SK-N-SH (cell line): ENCODE data around the gene IGSF5. TPM values are rescaled to one million over a fixed set of nuclear protein-coding genes. Genes with fewer than 3 reads are reported as not detected.

Experiments
- CTCF ChIA-PET: fragments of 300-600, 350-600 bp; formaldehyde crosslinking; extraction: SDS; loops from one replicate; lab custom pipeline; 2021; lab: Yijun Ruan, JAX
- POLR2A ChIA-PET: fragments of 350-600 bp; sonication (Branson Sonifier 250); formaldehyde crosslinking; extraction: SDS; loops from one replicate; lab custom pipeline; 2020; ENCODE audit warnings: antibody characterized with exemption, inconsistent platforms; lab: Yijun Ruan, JAX
- DNase-seq: peaks from one replicate; pipeline ENCODE4 v3.0.0; 2012
- H2AFZ ChIP-seq: fragments of 200-600 bp; sonication (generic); 2 replicates; pipeline ENCODE4 v1.8.1; 2016; ENCODE audit warnings: antibody characterized with exemption, mild to moderate bottlenecking, low read depth
- H3F3A ChIP-seq: fragments of 200-600 bp; sonication (generic); replicated peaks from 2 replicates; pipeline ENCODE3; 2016; ENCODE audit warnings: antibody characterized with exemption, mild to moderate bottlenecking; ENCODE audit not compliant: insufficient read depth
- H3K27ac ChIP-seq, 2 experiments: fragments of 200-500 bp in 1 of 2; fragments of 200-600 bp in 1 of 2; sonication (Bioruptor generic) in 1 of 2; sonication (generic), shearing (Covaris generic) in 1 of 2; 2 replicates each; pipeline versions ENCODE4 v1.5.1 to v1.6.1; 2014 to 2016; ENCODE audit warnings: low read depth in 2 of 2, inconsistent platforms in 1 of 2, low read length in 1 of 2, mild to moderate bottlenecking in 1 of 2, mixed read lengths in 1 of 2
- H3K27me3 ChIP-seq: fragments of 200-600 bp; sonication (generic), shearing (Covaris generic); 2 replicates; pipeline ENCODE4 v1.6.1; 2016; ENCODE audit warnings: mixed run types; ENCODE audit not compliant: insufficient read depth
- H3K36me3 ChIP-seq, 2 experiments: fragments of 200-500 bp in 1 of 2; fragments of 200-600 bp in 1 of 2; sonication (Bioruptor generic) in 1 of 2; sonication (generic) in 1 of 2; replicated peaks in 1 of 2; 2 replicates each; pipeline versions ENCODE3 to v1.5.1; 2014 to 2016; ENCODE audit warnings: low read length in 1 of 2, mild to moderate bottlenecking in 1 of 2; ENCODE audit not compliant: insufficient read depth in 2 of 2, control insufficient read depth in 1 of 2
- H3K4me1 ChIP-seq, 2 experiments: fragments of 200-500 bp in 1 of 2; fragments of 200-600 bp in 1 of 2; sonication (Bioruptor generic) in 1 of 2; sonication (generic), shearing (Covaris generic) in 1 of 2; 2 replicates each; pipeline versions ENCODE4 v1.5.1 to v1.6.1; 2014 to 2016; ENCODE audit warnings: low read depth in 1 of 2, low read length in 1 of 2, mixed run types in 1 of 2; ENCODE audit not compliant: insufficient read depth in 2 of 2, control insufficient read depth in 1 of 2
- H3K4me2 ChIP-seq: fragments of 200-600 bp; sonication (generic), shearing (Covaris generic); 2 replicates; pipeline ENCODE4 v1.6.1; 2017; ENCODE audit warnings: mixed run types
- H3K4me3 ChIP-seq, 2 experiments: fragments of 200-500 bp in 1 of 2; fragments of 200-600 bp in 1 of 2; sonication (Bioruptor generic) in 1 of 2; sonication (generic), shearing (Covaris generic) in 1 of 2; 2 replicates each; pipeline versions ENCODE4 v1.5.1 to v1.8.1; 2014 to 2016; ENCODE audit warnings: low read depth in 2 of 2, inconsistent platforms in 1 of 2, low read length in 1 of 2, mild to moderate bottlenecking in 1 of 2, mixed read lengths in 1 of 2, moderate library complexity in 1 of 2
- H3K79me2 ChIP-seq: fragments of 200-600 bp; sonication (generic); 2 replicates; pipeline ENCODE4 v1.8.1; 2017; ENCODE audit warnings: mild to moderate bottlenecking; ENCODE audit not compliant: insufficient read depth
- H3K9ac ChIP-seq: fragments of 200-600 bp; sonication (generic); 2 replicates; pipeline ENCODE4 v1.6.1; 2017; ENCODE audit warnings: mixed run types
- H3K9me2 ChIP-seq: fragments of 200-600 bp; sonication (generic); 2 replicates; pipeline ENCODE4 v1.6.1; 2017; ENCODE audit warnings: mixed run types
- H3K9me3 ChIP-seq: fragments of 200-600 bp; sonication (generic); 2 replicates; pipeline ENCODE4 v1.6.1; 2017; ENCODE audit warnings: mixed run types, mild to moderate bottlenecking, moderate library complexity
- H4K20me1 ChIP-seq: fragments of 200-600 bp; sonication (generic); 2 replicates; pipeline ENCODE4 v1.6.1; 2017; ENCODE audit warnings: mild to moderate bottlenecking, mixed run types; ENCODE audit not compliant: insufficient read depth
- ELF1 ChIP-seq: IDR thresholded peaks from 2 replicates; pipeline ENCODE4 v1.4.0; 2012
- EZH2phosphoT487 ChIP-seq: fragments of 200-600 bp; sonication (generic); IDR thresholded peaks from 2 replicates; pipeline ENCODE4 v1.6.1; 2017; ENCODE audit warnings: low read depth, mixed run types, mild to moderate bottlenecking, antibody characterized with exemption, moderate library complexity, borderline replicate concordance
- FOSL2 ChIP-seq: IDR thresholded peaks from 2 replicates; pipeline ENCODE4 v1.4.0; 2012; ENCODE audit warnings: low read depth, mild to moderate bottlenecking, moderate library complexity, borderline replicate concordance
- FOXM1 ChIP-seq: IDR thresholded peaks from 2 replicates; pipeline ENCODE4 v1.4.0; 2012; ENCODE audit warnings: low read depth, mild to moderate bottlenecking
- GATA2 ChIP-seq: sonication (generic); formaldehyde crosslinking; IDR thresholded peaks from 2 replicates; pipeline ENCODE4 v1.5.0; 2020; ENCODE audit warnings: mild to moderate bottlenecking, missing genetic modification reagents
- IRF3 ChIP-seq: fragments of 150-350 bp; IDR thresholded peaks from 2 replicates; pipeline ENCODE4 v1.6.1; 2016; ENCODE audit warnings: mild to moderate bottlenecking, low read depth, low read length
- MEF2A ChIP-seq: IDR thresholded peaks from 2 replicates; pipeline ENCODE4 v1.4.0; 2012; ENCODE audit warnings: low read depth, borderline replicate concordance
- MXI1 ChIP-seq: IDR thresholded peaks from 2 replicates; pipeline ENCODE4 v1.6.1; 2012; ENCODE audit warnings: mild to moderate bottlenecking, low read depth, low read length, improper control_type of control experiment
- NRF1 ChIP-seq: IDR thresholded peaks from 2 replicates; pipeline ENCODE4 v1.6.1; 2012; ENCODE audit warnings: low read depth, mild to moderate bottlenecking, low read length
- RAD21 ChIP-seq: IDR thresholded peaks from 2 replicates; pipeline ENCODE4 v1.6.1; 2012; ENCODE audit warnings: mild to moderate bottlenecking, low read length
- RCOR1 ChIP-seq: fragments of 150-350 bp; IDR thresholded peaks from 2 replicates; pipeline ENCODE4 v1.6.1; 2017; ENCODE audit warnings: antibody characterized with exemption, low read length
- RFX5 ChIP-seq: IDR thresholded peaks from 2 replicates; pipeline ENCODE4 v1.6.1; 2012; ENCODE audit warnings: mild to moderate bottlenecking, improper control_type of control experiment, low read length
- RXRA ChIP-seq: IDR thresholded peaks from 2 replicates; pipeline ENCODE4 v1.4.0; 2012; ENCODE audit warnings: low read depth, mild to moderate bottlenecking, borderline replicate concordance
- SIN3A ChIP-seq: IDR thresholded peaks from 2 replicates; pipeline ENCODE4 v1.6.1; 2012; ENCODE audit warnings: low read depth, mild to moderate bottlenecking, low read length, moderate library complexity, borderline replicate concordance
- TEAD4 ChIP-seq: IDR thresholded peaks from 2 replicates; pipeline ENCODE4 v1.4.0; 2012; ENCODE audit warnings: mild to moderate bottlenecking, borderline replicate concordance; ENCODE audit not compliant: insufficient read depth
- YY1 ChIP-seq: IDR thresholded peaks from 2 replicates; pipeline ENCODE4 v1.4.0; 2012; ENCODE audit warnings: low read depth, mild to moderate bottlenecking
- ZBTB33 ChIP-seq: IDR thresholded peaks from 2 replicates; pipeline ENCODE4 v1.4.0; 2012; ENCODE audit warnings: low read depth, borderline replicate concordance
- WGBS: methylation state at CpG from one replicate; pipeline ENCODE4 v1.1.6; 2017; ENCODE audit warnings: low lambda C conversion rate; 5-methylcytosine and 5-hydroxymethylcytosine counted together
- polyA plus RNA-seq, 3 experiments: library from polyadenylated mRNA; depleted of rRNA; stranded (reverse); fragments of >200 nt; gene quantifications; 2 replicates each; pipeline ENCODE4 v1.2.3, GENCODE V29; 2012
- TF ChIP-seq, protein P1 (sequence below): fragments of 200-600 bp; sonication (generic); IDR thresholded peaks from 2 replicates; pipeline ENCODE4 v1.6.1; 2017; ENCODE audit warnings: antibody characterized with exemption, mild to moderate bottlenecking, moderate library complexity
- TF ChIP-seq, protein P2 (sequence below): IDR thresholded peaks from 2 replicates; pipeline ENCODE4 v1.4.0; 2012; ENCODE audit warnings: low read depth, borderline replicate concordance

Gene IGSF5
- polyA plus RNA-seq, 1 of the 3 experiments (the other 2 are of a cell fraction): 0.08 TPM

DNA sequence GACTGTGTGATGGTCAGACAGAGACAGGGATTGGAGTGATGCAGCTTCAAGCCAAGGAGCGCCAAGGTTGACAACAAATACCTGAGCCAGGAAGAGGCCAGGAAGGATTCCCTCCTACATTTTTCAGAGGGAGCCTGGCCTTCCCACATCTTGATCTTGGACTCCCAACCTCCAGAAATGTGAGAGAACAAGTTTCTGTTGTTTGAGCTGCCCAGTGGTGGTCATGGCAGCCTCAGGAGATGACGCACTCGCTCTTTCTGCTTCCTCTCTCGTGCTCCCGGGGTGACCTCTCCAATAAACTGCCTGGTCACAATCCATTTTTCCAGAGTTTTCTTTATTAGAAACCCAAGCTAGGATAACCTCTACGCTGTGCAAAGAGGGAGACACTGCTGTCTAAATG is 16.6 kb upstream of the IGSF5 start:
- no peak overlapping the region for H3K4me2 ChIP-seq
- ChIA-PET POLR2A (no interaction called here), CTCF (interaction anchor here (1.1 to 1.3 kb wide), 2 partner anchors 24 to 392 kb away, joined by 3 to 4 read pairs; no protein-coding TSS in a partner anchor)
- no peak overlapping the region for H3K4me3 ChIP-seq
- no peaks in the 10 kb centered on the region for H3K27me3 ChIP-seq
- H3K79me2 ChIP-seq: no peaks in the 10 kb centered on the region
- TF ChIP-seq TEAD4 (no peak), SIN3A (no peak), RAD21 (no peak), ZBTB33 (no peak), MEF2A (no peak), RFX5 (no peak), RCOR1 (no peak), EZH2phosphoT487 (no peak), FOXM1 (no peak), GATA2 (CRISPR knock-in tag) (no peak), YY1 (no peak), FOSL2 (no peak), RXRA (no peak), NRF1 (no peak), ELF1 (no peak), IRF3 (no peak), MXI1 (no peak)
- TF ChIP-seq, protein P1, sequence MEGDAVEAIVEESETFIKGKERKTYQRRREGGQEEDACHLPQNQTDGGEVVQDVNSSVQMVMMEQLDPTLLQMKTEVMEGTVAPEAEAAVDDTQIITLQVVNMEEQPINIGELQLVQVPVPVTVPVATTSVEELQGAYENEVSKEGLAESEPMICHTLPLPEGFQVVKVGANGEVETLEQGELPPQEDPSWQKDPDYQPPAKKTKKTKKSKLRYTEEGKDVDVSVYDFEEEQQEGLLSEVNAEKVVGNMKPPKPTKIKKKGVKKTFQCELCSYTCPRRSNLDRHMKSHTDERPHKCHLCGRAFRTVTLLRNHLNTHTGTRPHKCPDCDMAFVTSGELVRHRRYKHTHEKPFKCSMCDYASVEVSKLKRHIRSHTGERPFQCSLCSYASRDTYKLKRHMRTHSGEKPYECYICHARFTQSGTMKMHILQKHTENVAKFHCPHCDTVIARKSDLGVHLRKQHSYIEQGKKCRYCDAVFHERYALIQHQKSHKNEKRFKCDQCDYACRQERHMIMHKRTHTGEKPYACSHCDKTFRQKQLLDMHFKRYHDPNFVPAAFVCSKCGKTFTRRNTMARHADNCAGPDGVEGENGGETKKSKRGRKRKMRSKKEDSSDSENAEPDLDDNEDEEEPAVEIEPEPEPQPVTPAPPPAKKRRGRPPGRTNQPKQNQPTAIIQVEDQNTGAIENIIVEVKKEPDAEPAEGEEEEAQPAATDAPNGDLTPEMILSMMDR: no peak
- TF ChIP-seq, protein P2, sequence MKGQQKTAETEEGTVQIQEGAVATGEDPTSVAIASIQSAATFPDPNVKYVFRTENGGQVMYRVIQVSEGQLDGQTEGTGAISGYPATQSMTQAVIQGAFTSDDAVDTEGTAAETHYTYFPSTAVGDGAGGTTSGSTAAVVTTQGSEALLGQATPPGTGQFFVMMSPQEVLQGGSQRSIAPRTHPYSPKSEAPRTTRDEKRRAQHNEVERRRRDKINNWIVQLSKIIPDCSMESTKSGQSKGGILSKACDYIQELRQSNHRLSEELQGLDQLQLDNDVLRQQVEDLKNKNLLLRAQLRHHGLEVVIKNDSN: no peak
- H3K36me3 ChIP-seq: no peaks in the 10 kb centered on the region
- no peak overlapping the region for H3K9ac ChIP-seq
- no peak for DNase-seq
- H4K20me1 ChIP-seq: no peaks in the 10 kb centered on the region
- WGBS: 46% methylated on average over 6 of the region's 6 CpGs
- no peaks in the 10 kb centered on the region for H3K9me3 ChIP-seq
- H3F3A ChIP-seq: no peaks in the 10 kb centered on the region
- H3K27ac ChIP-seq: no peak overlapping the region
- H3K4me1 ChIP-seq: peaks cover 0 to 3% of the 10 kb centered on the region in 2 experiments; a peak in 2 of 4 replicates
- no peak overlapping the region for H2AFZ ChIP-seq
- no peaks in the 10 kb centered on the region for H3K9me2 ChIP-seq
